ENCODE data around the gene KHDC1. TPM values are rescaled to one million over a fixed set of nuclear protein-coding genes. Genes with fewer than 3 reads are reported as not detected.

The KHDC1 gene
- total and polyA plus RNA-seq, 2 of the 8 experiments (the other 6 are each of a cell fraction or from before 2014, with no cell fraction given) = 4.3 to 7.3 TPM

DNA sequence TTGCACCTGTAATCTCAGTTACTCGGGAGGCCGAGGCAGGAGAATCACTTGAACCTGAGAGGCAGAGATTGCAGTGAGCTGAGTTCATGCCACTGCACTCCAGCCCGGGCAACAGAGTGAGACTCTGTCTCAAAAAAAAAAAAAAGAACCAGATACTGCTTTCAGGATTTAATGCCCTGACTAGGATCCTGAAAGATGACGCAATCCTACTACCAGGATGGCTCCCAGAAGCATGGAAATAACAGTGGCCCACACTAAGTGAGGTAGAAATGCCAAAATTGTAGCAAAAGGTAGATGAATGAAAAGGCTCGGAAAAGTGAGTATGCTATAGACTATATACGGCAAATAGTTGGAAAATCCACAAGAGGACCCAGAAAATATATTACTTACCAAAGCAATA is 23.8 kb upstream of the KHDC1 start:
- Histone ChIP-seq H2BK120ac (replicated peaks; ENCODE audit: low read depth, low read length) (no peak overlapping the region), H2BK12ac (ENCODE audit: low read depth, low read length) (no peak overlapping the region), H3K4me2 (ENCODE audit: insufficient read depth in 1 of 2, low read depth in 2 of 2, low read length in 2 of 2) (no peak overlapping the region), H4K20me1 (replicated peaks in 1 of 2; ENCODE audit: control insufficient read depth in 1 of 2, insufficient read depth in 2 of 2, low read length in 2 of 2) (peaks cover 0 to 1% of the 10 kb centered on the region in 2 experiments), H3K79me2 (ENCODE audit: control insufficient read depth in 1 of 2, insufficient read depth in 2 of 2, low read length in 2 of 2) (no peaks in the 10 kb centered on the region), H3K9me3 (ENCODE audit: insufficient read depth in 2 of 2, low read depth in 1 of 2, low read length in 1 of 2) (no peaks in the 10 kb centered on the region; a peak in 1 of 4 replicates), H4K5ac (ENCODE audit: insufficient read length, low read depth, low read length) (no peak overlapping the region), H3K18ac (ENCODE audit: extremely low read depth, low read length) (no peak overlapping the region), H2BK20ac (ENCODE audit: low read length) (no peak overlapping the region), H3K4me3 (ENCODE audit: extremely low read depth in 1 of 4, insufficient read depth in 2 of 4, low read depth in 3 of 4, low read length in 4 of 4) (no peak overlapping the region), H2AK5ac (ENCODE audit: low read depth, low read length) (no peak overlapping the region), H4K8ac (ENCODE audit: extremely low read depth, insufficient read depth, low read length) (no peak overlapping the region), H3K27ac (ENCODE audit: low read depth, low read length) (no peak overlapping the region), H2BK15ac (ENCODE audit: low read length) (no peak overlapping the region), H4K91ac (replicated peaks; ENCODE audit: insufficient read length, low read length) (no peak overlapping the region), H2AFZ (ENCODE audit: low read length) (no peak overlapping the region), H3K23me2 (ENCODE audit: low read depth, low read length) (no peaks in the 10 kb centered on the region), H3K79me1 (ENCODE audit: low read depth, low read length) (no peaks in the 10 kb centered on the region), H3K36me3 (ENCODE audit: control insufficient read depth in 2 of 4, insufficient read depth in 4 of 4, low read length in 3 of 4) (peaks cover 0 to 2% (median 0%) of the 10 kb centered on the region in 4 experiments; a peak in 2 of 8 replicates), H3K4ac (replicated peaks; ENCODE audit: insufficient read length, low read depth, low read length) (no peak overlapping the region), H2BK5ac (ENCODE audit: low read depth, low read length) (no peak overlapping the region), H3K9ac (replicated peaks in 1 of 4; ENCODE audit: extremely low read depth in 1 of 4, low read depth in 3 of 4, low read length in 3 of 4) (no peak overlapping the region), H3K56ac (replicated peaks; ENCODE audit: insufficient read length, low read depth, low read length) (no peak overlapping the region), H3K14ac (ENCODE audit: insufficient read length) (no peak overlapping the region), H3K4me1 (replicated peaks in 1 of 4; ENCODE audit: control insufficient read depth in 3 of 4, insufficient read depth in 4 of 4, low read length in 3 of 4) (no peaks in the 10 kb centered on the region), H3K27me3 (replicated peaks in 1 of 4; ENCODE audit: control insufficient read depth in 3 of 4, extremely low read depth in 1 of 4, insufficient read depth in 3 of 4, low read length in 3 of 4) (no peaks in the 10 kb centered on the region), H3K23ac (ENCODE audit: insufficient read length) (no peak overlapping the region)
- DNase-seq (ENCODE audit: low read depth in 1 of 2, low spot score in 2 of 2) (no peak), FAIRE-seq (no peak)
- TF ChIP-seq CEBPB (IDR thresholded peaks at IDR 0.05; ENCODE audit: low read depth, low read length) = peak; percentile 68
- TF ChIP-seq, protein P1, sequence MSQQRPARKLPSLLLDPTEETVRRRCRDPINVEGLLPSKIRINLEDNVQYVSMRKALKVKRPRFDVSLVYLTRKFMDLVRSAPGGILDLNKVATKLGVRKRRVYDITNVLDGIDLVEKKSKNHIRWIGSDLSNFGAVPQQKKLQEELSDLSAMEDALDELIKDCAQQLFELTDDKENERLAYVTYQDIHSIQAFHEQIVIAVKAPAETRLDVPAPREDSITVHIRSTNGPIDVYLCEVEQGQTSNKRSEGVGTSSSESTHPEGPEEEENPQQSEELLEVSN (IDR thresholded peaks at IDR 0.05) = no peak
- ChIA-PET POLR2A (ENCODE audit: partially characterized antibody) (interaction anchor here (1.7 kb wide), 1 partner anchor 22 kb away, joined by 5 read pairs; no protein-coding TSS in a partner anchor), CTCF (ENCODE audit: partially characterized antibody) (interaction anchor here (0.8 to 5.3 kb wide), 5 partner anchors 8 to 66 kb away, joined by 3 to 105 read pairs (median 11); no protein-coding TSS in a partner anchor)
- 87% methylated on average over 5 of the region's 6 CpGs; no CpG with 5 or more reads in 1 of the 2 experiments for WGBS, 2 experiments (ENCODE audit: extremely low coverage in 1 of 2, insufficient coverage in 1 of 2, insufficient read length in 1 of 2, insufficient replicate concordance in 2 of 2, low coverage in 1 of 2, low lambda C conversion rate in 2 of 2, missing lambda C conversion rate in 1 of 2)

Data from H1 (cell line).